A549 treated with ZK216348 at 1 μM for 4 hours (cell line): ENCODE results near the gene TRAF6. TPM values are rescaled to one million over a fixed set of nuclear protein-coding genes. Genes with fewer than 3 reads are reported as not detected.

ENCODE experiments used
- total RNA-seq: library from RNA; stranded (reverse); fragments of 200-300 nt; extraction: Qiagen RNA extraction; gene quantifications from 5 replicates; pipeline ENCODE4 v1.2.3, GENCODE V29; 2022; ENCODE audit warnings: low read depth

The TRAF6 gene, protein sequence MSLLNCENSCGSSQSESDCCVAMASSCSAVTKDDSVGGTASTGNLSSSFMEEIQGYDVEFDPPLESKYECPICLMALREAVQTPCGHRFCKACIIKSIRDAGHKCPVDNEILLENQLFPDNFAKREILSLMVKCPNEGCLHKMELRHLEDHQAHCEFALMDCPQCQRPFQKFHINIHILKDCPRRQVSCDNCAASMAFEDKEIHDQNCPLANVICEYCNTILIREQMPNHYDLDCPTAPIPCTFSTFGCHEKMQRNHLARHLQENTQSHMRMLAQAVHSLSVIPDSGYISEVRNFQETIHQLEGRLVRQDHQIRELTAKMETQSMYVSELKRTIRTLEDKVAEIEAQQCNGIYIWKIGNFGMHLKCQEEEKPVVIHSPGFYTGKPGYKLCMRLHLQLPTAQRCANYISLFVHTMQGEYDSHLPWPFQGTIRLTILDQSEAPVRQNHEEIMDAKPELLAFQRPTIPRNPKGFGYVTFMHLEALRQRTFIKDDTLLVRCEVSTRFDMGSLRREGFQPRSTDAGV
- 5.1 to 7.7 TPM (median 6.8 TPM) in 5 replicates for total RNA-seq

DNA sequence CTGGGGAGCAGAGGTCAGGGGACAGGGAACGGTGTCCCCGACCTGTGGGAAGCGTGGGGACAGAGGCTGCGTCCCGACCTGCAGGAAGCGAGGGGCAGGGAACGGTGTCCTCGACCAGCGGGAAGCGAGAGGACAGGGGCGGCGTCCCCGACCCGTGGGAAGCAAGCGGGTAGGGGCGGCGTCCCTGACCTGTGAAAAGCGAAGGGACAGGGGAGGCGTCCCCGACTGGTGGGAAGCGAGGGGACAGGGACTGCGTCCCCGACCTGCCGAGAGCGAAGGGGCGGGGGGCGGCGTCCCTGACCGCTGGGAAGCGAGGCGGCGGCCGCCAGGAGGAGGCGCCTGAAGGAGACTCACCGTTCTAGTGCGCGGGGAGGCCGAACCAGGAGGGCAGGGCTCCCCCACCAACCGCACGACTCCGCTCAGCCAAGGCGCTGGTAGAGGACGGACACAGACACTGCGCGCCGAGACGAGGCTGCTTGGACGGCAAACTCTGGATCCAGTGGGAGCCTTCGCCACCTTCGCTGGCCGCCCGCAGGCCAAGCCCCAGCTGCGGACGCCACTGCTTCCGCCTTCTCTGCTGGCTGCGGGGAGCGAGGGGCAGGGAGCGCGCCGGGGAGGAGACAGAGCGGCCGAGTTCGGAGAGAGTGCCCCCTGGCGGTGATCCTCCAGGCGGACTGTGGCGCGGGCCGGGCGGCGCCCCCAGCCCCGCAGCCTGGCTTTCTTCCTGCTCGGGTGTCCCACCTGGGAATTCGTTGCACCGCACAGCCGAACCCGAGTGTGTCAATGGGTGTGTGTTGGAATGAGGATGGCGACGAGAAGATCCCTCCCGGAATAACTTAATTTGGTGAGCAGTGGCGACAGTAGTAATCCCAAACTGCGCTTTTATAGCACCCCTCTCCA lies at the start of gene TRAF6:
TSS of gene TRAF6 (minus strand) at position 579 of the 900 bp plus-strand sequence. CDS start 8,757 bp downstream, outside the sequence.

Other genes starting within 250 kb of the TRAF6 start
- 44.5 to 52.0 TPM (median 48.7 TPM) in 5 replicates for gene COMMD9, start 220.8 kb downstream of the TRAF6 start, total RNA-seq
- 9.2 to 13.6 TPM (median 11.2 TPM) in 5 replicates for gene PRR5L, start 214.0 kb downstream of the TRAF6 start, total RNA-seq
- 0.05 to 0.27 TPM (median 0.18 TPM) in 4 of 5 replicates, not detected in the other for gene RAG1, start 57.7 kb upstream of the TRAF6 start, total RNA-seq
- gene IFTAP, start 84.2 kb upstream of the TRAF6 start, total RNA-seq = 13.4 to 30.8 TPM (median 15.4 TPM) in 5 replicates
- not detected in 5 replicates for gene RAG2, start 88.0 kb upstream of the TRAF6 start, total RNA-seq